GM12891 (cell line): ENCODE measurements around the gene GAS2L3.

Experiments
- PAX5 ChIP-seq: IDR thresholded peaks from 2 replicates; pipeline ENCODE4 v1.6.1; 2011; ENCODE audit warnings: low read length, moderate library complexity, mild to moderate bottlenecking; ENCODE audit not compliant: insufficient read depth, severe bottlenecking
- POLR2A ChIP-seq: IDR thresholded peaks from 2 replicates; pipeline ENCODE4 v1.6.1; 2011; ENCODE audit warnings: low read depth, low read length, control low read depth
- POLR2AphosphoS5 ChIP-seq: IDR thresholded peaks from 2 replicates; pipeline ENCODE4 v1.6.1; 2011; ENCODE audit warnings: low read depth, low read length, control low read depth
- POU2F2 ChIP-seq: IDR thresholded peaks from 2 replicates; pipeline ENCODE4 v1.6.1; 2011; ENCODE audit warnings: low read depth, mild to moderate bottlenecking, control low read depth, low read length, moderate library complexity
- SPI1 ChIP-seq: IDR thresholded peaks from 2 replicates; pipeline ENCODE4 v1.6.1; 2011; ENCODE audit warnings: low read depth, low read length, control low read depth

DNA sequence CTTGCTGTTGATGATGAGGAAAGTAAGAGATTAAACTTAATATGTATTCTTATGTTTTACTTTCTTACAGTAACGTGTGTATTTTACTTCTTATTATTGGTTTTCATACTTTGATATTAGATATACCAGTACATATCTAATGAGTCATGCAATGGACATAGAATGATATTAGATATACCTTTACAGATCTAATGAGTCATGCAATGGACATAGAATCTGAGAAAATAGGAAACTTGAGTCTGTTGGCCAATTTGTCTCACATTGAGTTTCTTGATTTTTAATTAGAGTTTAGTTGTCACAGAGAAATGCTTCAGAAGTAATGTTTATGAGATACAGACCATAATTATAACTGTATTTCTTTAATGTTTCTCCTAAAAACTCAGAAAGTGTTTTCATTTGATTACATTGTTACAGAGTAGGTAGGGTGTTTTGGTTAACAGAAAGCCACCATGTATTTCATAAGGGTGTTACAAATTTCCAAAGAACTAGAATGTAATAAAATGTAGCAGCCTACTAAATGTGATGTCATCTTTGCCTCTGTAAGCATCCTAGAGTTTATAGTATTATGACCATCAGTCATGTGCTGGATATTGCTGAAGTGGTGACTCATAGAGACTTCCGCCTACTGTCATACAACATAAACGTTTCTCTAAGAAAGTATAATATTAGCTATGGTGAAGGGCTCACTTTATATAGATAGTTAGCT lies 3.0 kb downstream of the GAS2L3 start:
- TF ChIP-seq POLR2AphosphoS5 (no peak), POLR2A (no peak), POU2F2 (no peak), PAX5 (no peak), SPI1 (no peak)
